HG03432 (cell line): ENCODE measurements around the gene AK9.

Experiments used
- ATAC-seq: cut with Tn5 transposase; IDR thresholded peaks from one replicate; pipeline ENCODE4 v1.9.1; 2021; ENCODE audit warnings: mild to moderate bottlenecking, moderate library complexity; ENCODE audit not compliant: unreplicated experiment

AK9 gene

GRCh38 chr6:109515781-109516409 is 175.1 kb downstream of the AK9 start:
- no peak for ATAC-seq

DNA sequence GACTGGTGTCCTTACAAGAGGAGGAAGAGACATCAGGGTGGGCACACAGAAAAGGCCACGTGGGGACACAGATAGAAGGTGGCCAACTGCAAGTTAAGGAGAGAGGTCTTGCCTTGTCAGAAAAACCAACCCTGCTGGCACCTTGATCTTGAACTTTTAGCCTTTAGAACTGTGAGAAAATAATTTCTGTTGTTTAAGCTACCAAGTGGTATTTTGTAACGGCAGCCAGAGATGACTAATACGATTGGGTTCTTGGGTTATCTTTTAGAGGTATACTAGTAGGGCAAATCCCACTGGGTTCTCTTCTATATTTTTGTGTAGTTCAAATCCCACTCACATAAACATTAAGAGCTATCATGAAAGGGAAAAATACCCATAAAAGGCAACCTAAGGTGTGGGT is 176.1 kb downstream of the AK9 start:
- ATAC-seq, result no peak

GRCh38 chr6:109513571-109514071 is 177.4 kb downstream of the AK9 start:
- ATAC-seq, result no peak

DNA sequence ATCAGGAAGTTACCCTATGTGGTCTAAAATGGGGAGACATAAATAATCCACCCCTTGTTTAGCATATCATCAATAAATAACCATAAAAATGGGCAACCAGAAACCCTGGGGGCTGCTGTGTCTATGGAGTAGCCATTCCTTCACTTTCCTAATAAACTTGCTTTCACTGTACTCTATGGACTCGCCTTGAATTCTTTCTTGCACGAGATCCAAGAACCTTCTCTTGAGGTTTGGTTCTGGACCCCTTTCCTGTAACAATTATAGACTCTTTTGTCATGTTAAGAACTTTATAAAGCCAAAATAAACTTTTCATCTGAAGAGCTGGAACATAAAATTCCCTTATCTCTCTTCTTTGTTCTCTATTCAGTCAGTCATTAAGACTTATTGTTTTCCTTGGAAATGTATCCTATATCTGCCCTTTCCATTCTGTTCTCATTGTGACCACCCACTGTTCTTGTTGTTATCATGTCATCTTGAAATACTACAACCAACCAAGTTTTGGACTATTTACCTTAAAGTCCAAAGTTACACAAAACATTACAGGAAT is 178.7 kb downstream of the AK9 start:
- no peak for ATAC-seq

DNA sequence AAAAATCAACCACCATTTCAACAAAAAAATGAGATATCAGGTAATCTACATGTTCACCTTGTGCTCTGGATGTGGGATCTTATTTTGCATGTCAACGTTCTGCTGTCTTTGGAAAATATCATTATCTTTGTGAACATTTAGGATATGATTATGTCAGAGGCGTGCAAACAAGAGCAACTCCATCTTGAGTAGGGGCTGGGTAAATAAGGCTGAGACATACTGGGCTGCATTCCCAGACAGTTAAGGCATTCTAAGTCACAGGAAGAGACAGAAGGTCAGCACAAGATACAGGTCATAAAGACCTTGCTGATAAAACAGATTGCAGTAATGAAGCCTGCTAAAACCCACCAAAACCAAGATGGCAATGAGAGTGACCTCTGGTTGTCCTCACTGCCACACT is 179.2 kb downstream of the AK9 start:
- ATAC-seq, result no peak

DNA sequence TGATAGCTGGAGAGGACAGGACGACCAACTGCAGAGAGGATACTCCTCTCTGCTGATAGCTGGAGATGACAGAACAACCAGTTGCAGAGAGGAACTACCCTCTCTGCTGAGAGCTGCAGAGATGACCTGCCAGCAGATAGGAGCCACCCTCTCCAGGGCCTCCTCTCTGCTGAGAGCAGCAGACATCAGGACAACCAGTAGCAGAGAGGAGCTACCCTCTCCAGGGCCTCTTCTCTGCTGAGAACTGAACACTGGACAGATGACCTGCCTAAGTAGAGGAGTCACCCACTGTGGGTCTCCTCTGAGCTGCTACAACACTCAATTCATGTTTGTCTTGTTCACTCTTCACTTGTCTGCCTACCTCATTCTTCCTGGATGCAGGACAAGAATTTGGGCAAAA is 180.6 kb downstream of the AK9 start:
- no peak for ATAC-seq

DNA sequence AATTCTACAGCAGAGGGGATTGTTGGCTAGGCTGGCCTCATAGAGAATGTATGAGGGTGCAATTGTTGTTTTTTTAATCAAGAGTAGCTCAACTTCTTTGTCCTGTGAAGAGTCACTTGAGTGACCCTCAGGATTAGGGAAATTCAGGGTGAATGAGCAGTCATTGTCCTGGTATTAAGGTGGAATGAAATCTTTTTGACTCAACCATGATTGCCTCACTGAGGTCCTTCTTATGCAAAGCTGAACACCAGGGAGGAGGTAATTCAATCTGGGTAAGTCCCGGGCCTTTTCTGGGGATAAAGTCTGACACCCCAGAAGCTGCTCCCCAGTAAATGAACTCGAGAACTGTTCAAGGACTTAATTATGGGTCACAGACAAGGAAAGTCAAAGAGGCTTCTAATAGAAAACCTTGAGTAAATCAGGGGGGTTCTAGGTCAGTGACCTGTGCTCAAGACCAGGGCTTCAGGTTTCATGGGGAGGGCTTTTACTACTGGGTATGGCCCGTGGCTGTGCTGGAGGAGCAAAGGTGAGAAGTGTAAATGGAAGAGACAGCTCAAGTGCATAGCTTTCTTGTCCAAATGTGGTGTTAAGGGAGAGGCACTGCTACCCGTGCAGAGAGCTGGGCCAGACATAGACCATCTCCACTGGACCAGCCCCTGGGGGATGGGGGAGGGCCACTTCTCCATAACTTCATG is 182.7 kb downstream of the AK9 start:
- no peak for ATAC-seq

- no peak for ATAC-seq
Observed at GRCh38 chr6:109507490-109508072, 183.4 kb downstream of the AK9 start.

- ATAC-seq, result no peak
Observed at GRCh38 chr6:109506841-109507240, 184.2 kb downstream of the AK9 start.

GRCh38 chr6:109506314-109506713 is 184.7 kb downstream of the AK9 start:
- no peak for ATAC-seq

DNA sequence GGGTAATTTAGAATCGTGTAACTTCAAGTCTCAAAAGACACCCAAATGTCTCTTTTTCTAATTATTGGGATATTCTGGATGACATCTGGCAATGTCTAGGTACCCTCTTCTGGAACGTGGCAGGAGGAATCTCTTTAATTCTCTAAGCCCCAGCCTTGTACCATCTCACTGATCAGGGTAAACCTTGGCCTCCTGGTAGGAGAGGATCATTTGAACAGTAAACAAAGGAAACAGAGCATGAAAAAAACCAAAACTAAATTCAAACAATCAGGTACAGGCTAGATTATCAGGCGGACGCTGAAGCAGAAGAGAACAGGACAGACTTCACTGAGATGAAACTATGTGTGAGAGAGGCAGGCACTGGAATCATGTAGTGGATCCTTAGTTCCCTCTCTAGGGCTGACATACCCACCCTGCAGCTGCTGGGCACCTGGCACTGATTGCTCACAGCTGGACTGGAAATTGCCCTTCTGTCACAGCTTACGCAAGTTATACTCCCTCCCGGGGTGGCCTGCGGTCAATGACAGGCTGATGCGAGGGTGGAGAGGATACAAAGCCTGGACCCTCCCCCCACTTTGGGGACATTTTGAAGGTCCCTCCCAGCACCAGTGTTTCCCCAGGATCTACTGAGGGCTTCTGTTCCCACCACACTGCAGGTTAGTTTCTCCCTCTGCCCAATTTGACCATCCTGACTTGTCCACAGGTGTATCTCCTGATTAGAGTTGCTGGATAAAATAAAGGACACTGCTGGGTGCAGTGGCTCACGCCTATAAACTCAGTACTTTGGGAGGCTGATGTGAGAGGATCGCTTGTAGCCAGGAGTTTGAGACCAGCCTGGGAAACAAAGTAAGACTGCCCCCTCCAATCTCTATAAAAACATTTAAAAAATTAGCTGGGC is 187.4 kb downstream of the AK9 start:
- no peak for ATAC-seq

GRCh38 chr6:109498936-109499335 is 192.1 kb downstream of the AK9 start:
- ATAC-seq, result no peak

DNA sequence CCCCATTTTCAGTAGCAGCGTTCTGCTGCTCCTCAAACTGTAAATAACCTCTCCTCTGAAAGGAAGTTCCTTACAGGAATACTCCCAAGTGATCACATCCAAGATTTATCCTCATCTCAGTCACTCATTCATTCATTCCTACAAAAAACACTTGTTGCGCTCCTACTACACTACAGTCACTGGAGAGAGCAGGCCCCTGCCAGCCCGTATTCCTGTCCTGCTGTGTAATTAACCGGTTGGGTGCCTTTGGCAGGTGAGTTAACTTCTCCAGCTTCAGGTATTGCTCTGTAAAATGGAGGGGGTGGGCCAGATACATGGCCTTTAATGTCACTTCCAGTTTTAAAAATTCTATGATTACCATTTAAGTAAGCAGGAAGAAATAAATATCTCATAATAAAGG is 192.9 kb downstream of the AK9 start:
- ATAC-seq, result no peak

- no peak for ATAC-seq
Observed at GRCh38 chr6:109496036-109496772, 194.8 kb downstream of the AK9 start.

DNA sequence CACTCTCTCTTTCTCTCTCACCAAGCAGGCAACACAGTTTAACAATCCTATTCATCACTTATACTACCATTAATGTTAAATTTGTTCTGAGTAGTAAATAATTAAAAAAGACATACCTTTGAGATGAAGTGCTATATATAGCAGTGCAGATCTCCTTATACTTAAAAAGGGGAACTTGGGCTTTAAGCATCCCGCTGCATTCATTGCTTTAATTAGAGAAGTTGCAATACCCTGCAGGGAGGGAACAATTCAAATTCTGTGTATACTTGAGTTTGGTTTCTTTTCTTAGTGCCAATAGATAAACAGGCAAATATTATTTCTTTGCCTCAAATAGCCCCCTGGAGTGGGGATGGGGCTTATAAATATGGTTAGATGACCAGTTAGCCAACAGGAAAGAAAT is 197.1 kb downstream of the AK9 start:
- no peak for ATAC-seq

GRCh38 chr6:109491207-109491938 is 199.6 kb downstream of the AK9 start:
- ATAC-seq, result no peak

DNA sequence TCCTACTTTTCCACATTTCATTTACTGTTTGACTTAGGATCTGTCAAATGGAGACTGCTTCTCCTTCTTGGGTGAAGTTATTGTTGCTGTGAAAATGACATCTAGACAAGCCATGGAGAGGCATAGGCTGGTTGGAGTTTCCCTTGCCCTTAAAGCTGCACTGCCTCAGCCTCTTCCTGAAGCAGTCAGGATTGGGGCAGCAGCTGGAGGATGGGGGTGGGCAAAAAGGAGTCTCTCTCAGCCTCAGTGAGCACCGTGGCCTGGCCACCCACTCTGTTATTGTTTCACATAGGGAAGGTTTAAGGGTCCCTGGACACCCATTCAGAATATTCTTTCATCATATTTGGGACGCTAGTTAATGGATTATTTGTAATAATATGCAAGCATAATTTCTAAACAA is 200.3 kb downstream of the AK9 start:
- ATAC-seq, result no peak

DNA sequence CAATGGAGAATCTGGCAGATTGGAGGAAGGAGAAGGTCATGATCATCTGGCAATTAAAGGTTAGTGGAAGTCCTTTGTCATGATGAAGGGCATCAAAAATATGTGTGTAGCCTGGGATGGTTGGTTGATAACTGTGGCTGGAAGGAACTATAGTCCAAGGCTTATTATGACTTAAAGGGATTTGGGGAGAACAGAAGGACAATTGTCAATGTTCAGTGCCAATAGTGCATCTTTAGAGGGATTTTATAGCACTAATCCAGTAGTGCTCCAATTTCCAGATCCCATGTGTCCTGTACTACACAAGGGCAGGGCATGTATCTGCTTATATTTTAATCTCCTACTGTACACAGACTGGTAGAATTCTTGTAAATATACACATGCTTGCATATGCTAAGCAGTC is 203.0 kb downstream of the AK9 start:
- ATAC-seq, result no peak

GRCh38 chr6:109486068-109486467 is 204.9 kb downstream of the AK9 start:
- no peak for ATAC-seq
